GM13976 (cell line): ENCODE results near the gene TIMM23.
"Not testable (repeated sequence)": the region's sequence is repeated elsewhere in the genome, so short reads cannot be mapped to it uniquely, and the experiment has no call there.

Experiments
- DNase-seq: peaks from one replicate; pipeline ENCODE4 v3.0.0; 2012; ENCODE audit warnings: low spot score
- in situ Hi-C: fragments of 300-500 bp; cut with MboI; formaldehyde crosslinking; loops from one replicate; pipeline ENCODE4 v1.12.0; 2022; ENCODE audit warnings: low sequenced_read_pairs, mixed read lengths, inconsistent platforms; ENCODE audit not compliant: unreplicated experiment
- TF ChIP-seq, protein P1 (sequence below): IDR thresholded peaks from 2 replicates; pipeline ENCODE4 v1.5.1; 2012; ENCODE audit warnings: borderline replicate concordance, mild to moderate bottlenecking; ENCODE audit not compliant: insufficient read depth; ENCODE audit errors: extremely low read depth, missing control alignments, control extremely low read depth

Gene TIMM23

DNA sequence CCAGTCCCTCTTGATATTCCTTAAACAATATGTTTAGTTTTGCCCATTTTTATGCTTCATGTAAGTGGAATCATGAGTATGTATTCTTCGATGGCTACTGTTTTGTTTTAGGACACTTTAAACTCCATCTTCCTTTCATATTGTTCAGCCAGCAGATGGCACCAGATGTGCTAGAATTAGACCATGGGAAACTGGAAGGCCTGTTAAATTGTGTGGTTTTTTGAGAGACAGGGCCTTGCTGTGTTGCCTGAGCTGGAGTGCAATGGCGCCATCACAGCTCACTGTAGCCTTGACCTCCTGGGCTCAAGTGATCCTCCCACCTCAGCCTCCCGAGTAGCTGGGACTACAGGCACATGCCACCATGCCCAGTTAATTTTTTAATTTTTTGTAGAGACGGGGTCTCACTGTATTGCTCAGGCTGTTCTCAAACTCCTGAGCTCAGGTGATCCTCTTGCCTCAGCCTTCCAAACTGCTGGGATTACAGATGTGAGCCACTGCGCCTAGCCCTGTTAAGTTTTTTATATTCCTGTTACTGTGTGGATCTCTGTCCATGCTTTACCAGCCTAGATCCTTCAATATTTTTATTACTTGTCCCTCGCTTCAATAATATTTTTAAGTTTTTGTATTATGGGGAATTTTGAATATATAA, 11.4 kb downstream of the TIMM23 start:
- DNase-seq, in situ Hi-C loops: not testable (repeated sequence)

DNA sequence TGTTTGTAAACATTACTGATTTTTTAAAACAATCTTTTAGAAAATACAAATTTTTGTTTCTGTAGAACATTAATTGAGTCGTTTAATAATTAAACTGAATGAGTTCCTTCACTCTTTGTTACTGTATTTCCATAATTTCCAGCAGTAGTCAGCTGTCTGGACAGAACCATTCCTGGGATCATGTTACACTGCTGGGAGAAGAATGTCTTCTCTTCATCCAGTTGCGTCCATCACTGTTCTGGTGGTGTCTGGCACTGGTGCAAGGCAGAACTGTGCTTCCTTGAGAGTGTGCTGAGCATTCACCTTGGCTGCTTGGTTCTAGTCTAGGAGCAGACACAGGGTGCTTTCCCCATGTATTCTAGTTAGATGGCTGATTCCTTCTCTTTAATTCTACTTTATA, 12.2 kb downstream of the TIMM23 start:
- DNase-seq, in situ Hi-C loops: not testable (repeated sequence)

DNA sequence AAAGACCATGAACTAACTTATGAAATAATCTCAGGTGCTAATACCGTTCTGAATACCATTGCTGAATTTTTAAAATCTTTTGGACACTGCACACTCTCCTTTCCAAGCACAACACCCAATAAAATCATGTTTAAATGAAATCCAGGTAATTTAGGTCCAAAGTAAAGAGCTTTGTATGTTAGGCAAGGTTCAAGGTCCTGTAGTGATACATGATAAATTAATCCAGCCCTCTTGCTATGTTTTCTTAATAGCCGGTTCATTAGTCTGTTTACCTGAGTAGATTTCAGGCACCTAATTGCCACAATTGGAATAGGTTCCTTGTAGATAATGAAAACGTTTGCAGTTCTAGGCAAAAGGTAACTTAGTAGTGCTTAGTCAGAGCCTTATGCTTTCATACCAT, 13.3 kb downstream of the TIMM23 start:
- DNase-seq, in situ Hi-C loops: not testable (repeated sequence)

DNA sequence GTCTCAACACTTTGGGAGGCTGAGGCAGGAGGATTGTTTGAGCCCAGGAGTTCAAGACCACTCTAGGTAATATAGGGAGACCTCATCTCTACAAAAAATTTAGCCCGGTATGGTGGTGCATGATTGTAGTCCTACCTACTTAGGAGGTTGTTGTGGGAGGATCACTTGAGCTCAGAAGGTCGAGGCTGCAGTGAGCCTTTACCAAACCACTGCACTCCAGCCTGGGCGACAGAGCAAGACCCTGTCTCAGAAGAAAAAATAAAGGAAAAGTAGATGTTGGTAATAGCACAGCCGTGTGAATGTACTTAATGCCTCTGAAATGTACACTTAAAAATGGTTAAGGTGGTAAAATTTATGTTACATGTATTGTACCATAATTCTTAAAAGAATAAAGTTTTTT, 25.3 kb downstream of the TIMM23 start:
- in situ Hi-C loops: no loop called here
- TF ChIP-seq, protein P1, sequence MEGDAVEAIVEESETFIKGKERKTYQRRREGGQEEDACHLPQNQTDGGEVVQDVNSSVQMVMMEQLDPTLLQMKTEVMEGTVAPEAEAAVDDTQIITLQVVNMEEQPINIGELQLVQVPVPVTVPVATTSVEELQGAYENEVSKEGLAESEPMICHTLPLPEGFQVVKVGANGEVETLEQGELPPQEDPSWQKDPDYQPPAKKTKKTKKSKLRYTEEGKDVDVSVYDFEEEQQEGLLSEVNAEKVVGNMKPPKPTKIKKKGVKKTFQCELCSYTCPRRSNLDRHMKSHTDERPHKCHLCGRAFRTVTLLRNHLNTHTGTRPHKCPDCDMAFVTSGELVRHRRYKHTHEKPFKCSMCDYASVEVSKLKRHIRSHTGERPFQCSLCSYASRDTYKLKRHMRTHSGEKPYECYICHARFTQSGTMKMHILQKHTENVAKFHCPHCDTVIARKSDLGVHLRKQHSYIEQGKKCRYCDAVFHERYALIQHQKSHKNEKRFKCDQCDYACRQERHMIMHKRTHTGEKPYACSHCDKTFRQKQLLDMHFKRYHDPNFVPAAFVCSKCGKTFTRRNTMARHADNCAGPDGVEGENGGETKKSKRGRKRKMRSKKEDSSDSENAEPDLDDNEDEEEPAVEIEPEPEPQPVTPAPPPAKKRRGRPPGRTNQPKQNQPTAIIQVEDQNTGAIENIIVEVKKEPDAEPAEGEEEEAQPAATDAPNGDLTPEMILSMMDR: no peak
- DNase-seq: no peak

DNA sequence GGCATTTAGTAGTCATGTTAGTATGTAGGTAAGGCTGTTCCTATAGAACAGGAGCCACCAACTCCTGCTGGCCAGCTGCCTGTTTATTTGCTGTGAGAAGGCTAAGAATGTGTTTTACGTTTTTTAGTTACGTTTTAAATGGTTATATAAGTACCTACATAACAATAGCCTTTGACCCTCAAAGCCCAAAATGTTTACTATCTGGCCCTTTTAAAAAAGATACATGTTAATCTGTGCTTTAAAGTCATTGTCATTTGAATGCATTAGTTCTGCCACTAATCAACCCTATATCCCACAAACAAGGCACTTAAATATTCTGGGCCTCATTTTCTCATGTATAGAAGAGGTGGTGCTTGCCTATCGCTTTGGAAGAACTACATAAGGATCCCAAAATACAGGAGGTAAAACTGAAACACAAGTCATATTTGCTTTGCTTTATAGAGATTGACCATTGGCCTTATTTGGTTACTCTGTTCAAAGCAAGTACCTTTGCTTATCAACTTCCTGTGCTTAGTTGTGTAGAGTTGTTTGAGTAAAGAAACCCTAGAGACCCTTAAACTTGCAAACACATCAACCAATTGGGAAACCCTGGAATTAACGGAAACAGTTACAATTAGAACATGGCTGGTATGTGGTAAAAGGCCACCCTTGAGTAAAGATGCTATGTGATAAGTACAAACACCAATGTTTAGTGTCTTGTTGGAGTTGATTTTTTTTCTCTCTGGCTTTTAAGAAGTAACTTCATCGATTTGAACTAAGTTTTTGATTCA, 25.9 kb downstream of the TIMM23 start:
- TF ChIP-seq, protein P1: no peak
- DNase-seq: no peak
- in situ Hi-C loops: no loop called here

DNA sequence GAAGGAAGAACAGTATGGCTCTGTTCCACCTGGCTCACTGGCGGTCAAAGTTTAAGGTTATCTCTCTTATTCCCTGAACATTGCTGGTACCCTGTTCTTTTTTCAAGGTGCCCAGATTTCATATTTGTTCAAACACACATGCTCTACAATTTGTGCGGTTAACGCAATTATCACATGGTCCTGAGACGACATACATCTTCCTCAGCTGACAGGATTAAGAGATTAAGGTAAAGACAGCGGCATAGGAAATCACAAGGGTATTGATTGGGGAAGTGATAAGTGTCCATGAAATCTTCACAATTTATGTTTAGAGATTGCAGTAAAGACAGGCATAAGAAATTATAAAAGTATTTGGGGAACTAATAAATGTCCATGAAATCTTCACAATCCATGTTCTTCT, 27.7 kb downstream of the TIMM23 start:
- DNase-seq, in situ Hi-C loops: not testable (repeated sequence)

DNA sequence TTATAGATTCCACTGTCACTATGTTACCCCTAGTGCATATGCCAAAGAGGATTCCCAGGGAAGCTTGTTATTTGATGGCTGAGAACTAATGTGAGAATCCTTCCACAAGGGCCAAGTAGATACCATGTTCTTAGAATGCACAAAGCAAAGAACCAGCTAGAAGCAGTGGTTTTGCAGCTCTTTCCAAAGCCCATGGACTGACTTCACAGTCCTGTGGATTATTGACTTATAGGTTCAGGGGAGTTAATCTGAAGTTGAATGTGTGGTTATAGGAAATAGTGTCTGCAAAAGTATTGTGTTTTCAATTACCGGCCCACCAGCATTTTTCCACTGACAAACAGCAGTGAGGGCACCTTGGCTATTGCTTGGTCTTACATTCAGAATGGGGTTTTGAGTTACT, 28.2 kb downstream of the TIMM23 start:
- DNase-seq: no peak
- TF ChIP-seq, protein P1: no peak
- in situ Hi-C loops: no loop called here

DNA sequence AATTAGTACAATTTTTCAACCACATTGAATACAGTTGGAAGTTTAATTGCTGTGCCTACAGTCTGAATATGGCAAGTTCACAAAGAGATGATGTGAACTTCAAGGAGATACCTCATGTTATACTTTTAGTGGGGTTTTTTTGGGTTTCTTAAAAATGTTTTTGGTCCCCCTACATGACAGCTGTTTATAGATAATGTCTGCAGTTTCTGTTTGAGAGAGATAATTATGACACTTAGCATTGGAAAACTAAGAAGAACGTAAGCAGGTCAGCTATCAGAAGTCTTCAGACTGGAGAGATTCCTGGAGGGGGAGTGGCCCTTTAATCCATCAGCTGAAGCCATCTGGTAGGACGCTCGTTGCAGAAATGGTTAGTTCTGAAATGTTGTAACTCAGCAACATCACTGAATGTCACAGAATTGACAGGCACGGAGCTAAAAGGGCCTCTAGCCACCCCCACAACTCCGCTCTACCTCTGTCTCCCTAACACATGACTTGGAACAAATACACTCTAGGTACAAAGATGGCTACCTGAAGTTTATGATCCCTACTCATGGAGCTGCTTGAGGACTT, 29.0 kb downstream of the TIMM23 start:
- in situ Hi-C loops: no loop called here
- TF ChIP-seq, protein P1: no peak
- DNase-seq: no peak

DNA sequence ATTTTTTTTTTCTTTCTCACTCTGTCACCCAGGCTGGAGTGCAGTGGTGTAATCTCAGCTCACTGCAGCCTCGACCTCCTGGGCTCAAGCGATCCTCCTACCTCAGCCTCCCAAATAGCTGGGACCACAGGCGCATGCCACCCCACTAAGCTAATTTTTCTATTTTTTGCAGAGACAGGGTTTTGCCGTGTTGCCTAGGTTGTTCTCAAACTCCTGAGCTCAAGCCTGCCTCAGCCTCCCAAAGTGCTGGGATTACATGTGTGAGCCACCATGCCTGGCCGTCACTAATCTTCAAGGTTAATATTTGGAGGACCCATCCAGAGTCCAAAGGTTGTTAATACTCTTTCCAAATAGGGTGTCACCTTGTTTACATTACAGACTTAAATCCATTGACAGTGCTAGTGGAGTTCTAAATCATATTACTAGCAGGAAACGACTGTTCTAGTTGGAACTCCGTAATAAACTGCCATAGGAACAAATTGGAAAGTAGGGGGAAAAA, 29.9 kb downstream of the TIMM23 start:
- in situ Hi-C loops, DNase-seq: not testable (repeated sequence)
